NOMO-1 treated with DMSO at 0.1 percent for 48 hours (cell line): Measurements from ENCODE around the gene PIWIL4.
"Not testable (repeated sequence)": the region's sequence is repeated elsewhere in the genome, so short reads cannot be mapped to it uniquely, and the experiment has no call there.

Experiments used
- DNase-seq: peaks from one replicate; lab custom pipeline; 2025; ENCODE audit not compliant: unreplicated experiment; lab: John Stamatoyannopoulos, UW

Gene PIWIL4

GRCh38 chr11:94583866-94584500 is 16.8 kb downstream of the PIWIL4 start:
- DNase-seq: peak; percentile 19

GRCh38 chr11:94584978-94585377 is 17.8 kb downstream of the PIWIL4 start:
- no peak for DNase-seq

- DNase-seq: no peak
Observed at GRCh38 chr11:94585399-94585798, 18.2 kb downstream of the PIWIL4 start.

GRCh38 chr11:94586546-94586945 is 19.4 kb downstream of the PIWIL4 start:
- DNase-seq: no peak

GRCh38 chr11:94586978-94587377 is 19.8 kb downstream of the PIWIL4 start:
- DNase-seq: no peak

GRCh38 chr11:94588366-94588942 is 21.3 kb downstream of the PIWIL4 start:
- DNase-seq: no peak

- DNase-seq: no peak
Observed at GRCh38 chr11:94590352-94591041, 23.3 kb downstream of the PIWIL4 start.

- no peak for DNase-seq
Observed at GRCh38 chr11:94593030-94593429, 25.9 kb downstream of the PIWIL4 start.

- DNase-seq: no peak
Observed at GRCh38 chr11:94595076-94595475, 27.9 kb downstream of the PIWIL4 start.

GRCh38 chr11:94597896-94598295 is 30.7 kb downstream of the PIWIL4 start:
- peak; percentile 48 for DNase-seq

GRCh38 chr11:94599510-94599909 is 32.3 kb downstream of the PIWIL4 start:
- no peak for DNase-seq

GRCh38 chr11:94602430-94603372 is 35.5 kb downstream of the PIWIL4 start:
- peak; percentile 74 for DNase-seq

- no peak for DNase-seq
Observed at GRCh38 chr11:94603587-94603986, 36.4 kb downstream of the PIWIL4 start.

GRCh38 chr11:94604482-94604881 is 37.3 kb downstream of the PIWIL4 start:
- DNase-seq: no peak

GRCh38 chr11:94613120-94613519 is 46.0 kb downstream of the PIWIL4 start:
- DNase-seq: no peak

GRCh38 chr11:94623120-94623735 is 56.1 kb downstream of the PIWIL4 start:
- DNase-seq: peak; percentile 75

GRCh38 chr11:94625422-94625821 is 58.3 kb downstream of the PIWIL4 start:
- not testable (repeated sequence) for DNase-seq

GRCh38 chr11:94627003-94627560 is 59.9 kb downstream of the PIWIL4 start:
- not testable (repeated sequence) for DNase-seq

- DNase-seq: no peak
Observed at GRCh38 chr11:94629741-94630140, 62.6 kb downstream of the PIWIL4 start.

- DNase-seq: no peak
Observed at GRCh38 chr11:94630221-94630620, 63.1 kb downstream of the PIWIL4 start.

- no peak for DNase-seq
Observed at GRCh38 chr11:94632356-94632755, 65.2 kb downstream of the PIWIL4 start.
